Stimulated activated CD4-positive, alpha-beta T cell treated with anti-CD3 and anti-CD28 coated beads, Interleukin-12 subunit alpha, Interleukin-12 subunit beta, amount 100 ng/mL, for 48 hours (primary cell): ENCODE measurements around the gene SLC25A12.

Source experiments
- DNase-seq, 3 donors: peaks; one replicate each; pipeline ENCODE4 v3.0.0-alpha.2; 2020; ENCODE audit warnings: low read depth in 2 of 3, low spot score in 1 of 3

SLC25A12 gene

GRCh38 chr2:171889333-171889732, 4.7 kb downstream of the SLC25A12 start:
- no peak for DNase-seq

GRCh38 chr2:171883275-171883893, 10.7 kb downstream of the SLC25A12 start:
- DNase-seq, result no peak

GRCh38 chr2:171882089-171882769, 11.8 kb downstream of the SLC25A12 start:
- DNase-seq, result no peak

- DNase-seq, result no peak
Measured at GRCh38 chr2:171880774-171881173, 13.3 kb downstream of the SLC25A12 start.

GRCh38 chr2:171879865-171880264, 14.2 kb downstream of the SLC25A12 start:
- no peak for DNase-seq

GRCh38 chr2:171878481-171878993, 15.5 kb downstream of the SLC25A12 start:
- no peak for DNase-seq

- DNase-seq, result no peak
Measured at GRCh38 chr2:171874963-171875362, 19.1 kb downstream of the SLC25A12 start.

- DNase-seq, result no peak
Measured at GRCh38 chr2:171874517-171874916, 19.5 kb downstream of the SLC25A12 start.

- DNase-seq, result no peak
Measured at GRCh38 chr2:171864357-171864985, 29.6 kb downstream of the SLC25A12 start.

GRCh38 chr2:171862501-171862900, 31.5 kb downstream of the SLC25A12 start:
- DNase-seq, result no peak

GRCh38 chr2:171858397-171858958, 35.6 kb downstream of the SLC25A12 start:
- no peak for DNase-seq

GRCh38 chr2:171855401-171855800, 38.6 kb downstream of the SLC25A12 start:
- no peak for DNase-seq

- DNase-seq, result no peak
Measured at GRCh38 chr2:171852366-171852888, 41.6 kb downstream of the SLC25A12 start.

- DNase-seq, result no peak
Measured at GRCh38 chr2:171847627-171848026, 46.4 kb downstream of the SLC25A12 start.

GRCh38 chr2:171846894-171847293, 47.1 kb downstream of the SLC25A12 start:
- DNase-seq, result no peak

- no peak for DNase-seq
Measured at GRCh38 chr2:171841996-171842395, 52.0 kb downstream of the SLC25A12 start.

- no peak for DNase-seq
Measured at GRCh38 chr2:171837736-171838135, 56.3 kb downstream of the SLC25A12 start.

GRCh38 chr2:171836146-171836910, 57.7 kb downstream of the SLC25A12 start:
- no peak for DNase-seq

GRCh38 chr2:171835386-171835785, 58.7 kb downstream of the SLC25A12 start:
- DNase-seq, result no peak

GRCh38 chr2:171834286-171834685, 59.8 kb downstream of the SLC25A12 start:
- DNase-seq, result no peak

GRCh38 chr2:171832489-171832888, 61.6 kb downstream of the SLC25A12 start:
- no peak for DNase-seq
